WTC11 (cell line): Measurements from ENCODE around the gene USP7.

ENCODE experiments used
- CREM ChIP-seq: sonication (generic); formaldehyde crosslinking; IDR thresholded peaks from 2 replicates; pipeline ENCODE4 v1.8.1; 2022; ENCODE audit warnings: mild to moderate bottlenecking, missing genetic modification reagents, moderate library complexity
- CTCF ChIP-seq: fragments of 200-600 bp; IDR thresholded peaks from 2 replicates; pipeline ENCODE4 v1.8.0; 2022; ENCODE audit warnings: antibody characterized with exemption
- NR3C1 ChIP-seq: sonication (generic); formaldehyde crosslinking; conservative IDR thresholded peaks from 2 replicates; pipeline ENCODE4 v1.8.1; 2023; ENCODE audit warnings: low read depth, mild to moderate bottlenecking, missing genetic modification reagents
- TEAD1 ChIP-seq: sonication (generic); formaldehyde crosslinking; IDR thresholded peaks from 2 replicates; pipeline ENCODE4 v1.8.0; 2022; ENCODE audit warnings: mild to moderate bottlenecking, missing genetic modification reagents
- TEAD4 ChIP-seq: sonication (generic); formaldehyde crosslinking; IDR thresholded peaks from 2 replicates; pipeline ENCODE4 v1.8.0; 2022; ENCODE audit warnings: mild to moderate bottlenecking, missing genetic modification reagents
- ZMAT4 ChIP-seq: fragments of 250-450 bp; sonication (Bioruptor Pico); IDR thresholded peaks from 2 replicates; pipeline ENCODE4 v1.9.0; 2021; ENCODE audit warnings: mild to moderate bottlenecking
- ZNF416 ChIP-seq: fragments of 250-450 bp; sonication (Bioruptor Pico); IDR thresholded peaks from 2 replicates; pipeline ENCODE4 v1.9.0; 2021; ENCODE audit warnings: mild to moderate bottlenecking, inconsistent platforms

- TF ChIP-seq CTCF (no peak), CREM (CRISPR knock-in tag) (no peak), ZMAT4 (CRISPR knock-in tag) (no peak), ZNF416 (CRISPR knock-in tag) (no peak), TEAD4 (CRISPR knock-in tag) (no peak), NR3C1 (CRISPR knock-in tag) (no peak), TEAD1 (no peak)
Measured at GRCh38 chr16:8865145-8865882, 98.4 kb downstream of the USP7 start.
